DMS153 treated with DMSO at 0.1 percent for 48 hours (cell line): Measurements from ENCODE around the gene CALML3.
"Not testable (repeated sequence)": the region's sequence is repeated elsewhere in the genome, so short reads cannot be mapped to it uniquely, and the experiment has no call there.

Source experiments
- DNase-seq: peaks from one replicate; lab custom pipeline; 2025; ENCODE audit not compliant: unreplicated experiment; lab: John Stamatoyannopoulos, UW

Gene CALML3

GRCh38 chr10:5524641-5525560, at the start of gene CALML3:
Gene CALML3, plus strand, starts transcription at chr10:5524961. Its CDS starts 125 bp downstream, at chr10:5525086.
- no peak for DNase-seq

GRCh38 chr10:5475088-5475487, 49.7 kb upstream of the CALML3 start:
- not testable (repeated sequence) for DNase-seq

GRCh38 chr10:5475974-5476807, 48.6 kb upstream of the CALML3 start:
- DNase-seq = not testable (repeated sequence)

GRCh38 chr10:5476918-5477525, 47.7 kb upstream of the CALML3 start:
- no peak for DNase-seq

- DNase-seq = no peak
These were observed 46.6 kb upstream of the CALML3 start for GRCh38 chr10:5477948-5478693.

DNA sequence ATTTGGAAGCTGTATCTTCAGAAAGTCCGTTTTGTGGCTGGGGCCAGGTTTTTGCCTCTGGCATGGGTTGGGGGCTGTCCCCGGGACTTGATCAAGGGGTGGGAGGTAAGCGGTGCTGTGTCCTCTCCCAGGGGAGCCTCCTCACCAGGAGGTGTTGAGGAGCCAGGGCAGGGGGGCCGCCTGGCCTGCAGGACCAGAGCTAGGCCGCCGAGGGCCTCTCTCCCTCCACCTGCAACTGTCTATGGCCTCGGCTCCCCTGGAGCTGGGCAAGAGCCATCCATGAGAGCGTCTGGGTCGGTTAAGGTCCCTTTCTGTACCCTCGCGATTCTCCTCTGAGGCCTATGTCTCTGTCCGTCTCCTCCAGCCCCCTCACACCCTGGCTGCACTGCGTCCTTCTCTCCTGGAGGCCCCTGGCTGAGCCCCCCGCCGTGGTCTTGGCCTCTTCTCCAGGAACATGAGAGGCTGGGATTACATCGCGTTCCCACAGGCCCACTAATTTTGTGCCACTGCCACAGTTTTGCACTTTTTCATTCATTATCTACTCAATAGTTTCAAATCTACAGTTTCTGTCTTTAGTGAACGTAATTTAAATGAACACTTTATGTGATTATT, 46.0 kb upstream of the CALML3 start:
- no peak for DNase-seq

GRCh38 chr10:5479481-5480161, 45.1 kb upstream of the CALML3 start:
- DNase-seq = no peak

DNA sequence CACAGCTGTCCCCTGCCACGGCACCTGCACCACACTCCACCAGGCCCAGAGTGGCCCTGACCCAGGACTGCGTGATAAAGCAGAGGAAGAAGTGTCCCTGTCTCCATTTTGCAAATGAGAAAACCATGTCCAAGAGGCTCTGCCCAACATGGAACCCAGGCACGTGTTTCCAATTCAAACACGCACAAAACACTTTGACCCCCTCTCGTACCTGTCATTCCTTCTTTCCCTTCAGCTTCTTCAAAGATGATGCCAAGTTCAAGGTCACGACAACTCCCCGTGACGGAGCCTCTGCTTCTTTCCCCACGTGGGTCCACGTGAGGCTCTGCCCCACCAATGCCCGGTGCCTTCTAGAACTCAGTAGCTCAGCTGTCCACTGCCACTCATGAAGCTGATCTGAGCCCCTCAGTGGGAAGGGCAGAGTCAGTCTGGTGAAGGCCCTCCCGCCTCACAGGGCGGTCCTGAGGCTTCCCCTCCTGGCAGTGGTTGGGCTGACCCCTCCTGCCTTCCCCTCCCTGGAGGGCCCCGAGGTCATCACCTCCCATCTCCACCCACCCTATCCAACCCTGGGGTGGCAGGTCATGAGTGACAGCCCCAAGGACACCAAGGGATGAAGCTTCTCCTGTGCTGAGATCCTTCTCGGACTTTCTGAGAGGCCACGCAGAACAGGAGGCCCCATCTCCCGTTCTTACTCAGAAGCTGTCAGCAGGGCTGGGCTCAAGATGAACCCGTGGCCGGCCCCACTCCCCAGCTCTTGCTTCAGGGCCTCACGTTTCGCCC, 44.4 kb upstream of the CALML3 start:
- no peak for DNase-seq

GRCh38 chr10:5481121-5481520, 43.6 kb upstream of the CALML3 start:
- no peak for DNase-seq

- DNase-seq = no peak
These were observed 42.7 kb upstream of the CALML3 start for GRCh38 chr10:5482016-5482415.

GRCh38 chr10:5484205-5484604, 40.6 kb upstream of the CALML3 start:
- DNase-seq = no peak

GRCh38 chr10:5485290-5485689, 39.5 kb upstream of the CALML3 start:
- no peak for DNase-seq

GRCh38 chr10:5485948-5486852, 38.6 kb upstream of the CALML3 start:
- DNase-seq = no peak

DNA sequence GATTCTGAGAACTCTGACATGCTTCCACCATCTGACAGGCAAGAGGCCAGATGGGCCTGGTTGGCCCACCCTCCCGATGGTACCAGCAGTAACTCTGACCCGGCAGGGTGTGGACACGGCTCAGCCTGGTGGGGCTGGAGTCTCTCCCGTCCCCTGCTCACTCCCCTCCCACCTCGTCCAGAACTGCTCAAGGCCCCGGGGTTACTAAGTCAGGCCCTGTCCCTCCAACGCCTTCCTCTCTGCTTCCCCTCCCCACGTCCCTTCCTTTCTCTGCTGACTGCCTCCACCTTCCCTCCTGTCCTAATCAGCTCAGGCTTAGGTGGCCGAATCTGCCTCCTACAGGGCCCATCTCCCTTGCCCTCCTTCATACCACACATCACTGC, 37.9 kb upstream of the CALML3 start:
- DNase-seq = no peak

DNA sequence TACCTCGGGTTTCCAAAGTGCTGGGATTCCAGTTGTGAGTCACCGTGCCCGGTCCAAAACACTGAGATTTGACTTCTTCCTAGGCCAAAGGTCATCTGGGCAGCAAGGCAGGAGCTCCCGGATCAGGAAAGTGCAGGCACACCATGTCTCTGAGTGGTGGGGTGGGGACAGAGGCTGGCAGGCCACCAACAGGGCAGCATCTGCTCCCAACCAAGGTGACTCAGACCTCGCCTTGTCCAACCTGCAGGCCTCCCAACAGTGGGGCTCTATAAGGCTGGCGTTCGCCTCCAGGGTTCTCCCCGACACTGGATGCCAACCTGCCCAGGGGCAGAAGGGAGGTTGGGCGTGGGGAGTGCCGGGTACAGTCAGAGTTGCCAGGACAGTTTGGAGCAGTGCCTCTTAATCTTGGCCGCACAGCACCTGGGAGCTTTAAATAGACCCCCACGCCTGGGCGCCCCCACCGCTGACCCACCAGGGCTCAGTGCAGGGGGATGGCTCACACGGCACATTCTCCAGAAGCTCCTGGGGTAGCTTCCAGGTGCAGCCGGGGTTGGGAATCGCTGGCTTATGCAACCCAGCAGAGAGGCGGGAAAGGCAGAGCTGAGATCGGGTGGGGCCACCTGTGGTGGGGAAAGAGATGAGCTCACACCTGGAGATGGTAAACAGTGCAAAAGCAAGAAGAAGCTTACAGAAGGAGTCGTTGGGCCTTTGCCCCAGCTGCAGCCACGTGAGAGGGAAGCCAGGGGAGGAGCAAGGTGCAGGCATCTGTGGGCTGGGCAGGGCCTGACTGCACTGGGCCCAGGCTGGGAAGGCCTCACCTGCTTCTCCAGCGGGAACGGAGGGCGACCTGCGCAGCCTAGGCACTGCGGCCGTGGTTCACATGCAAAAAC, 36.2 kb upstream of the CALML3 start:
- DNase-seq = no peak

- DNase-seq = no peak
These were observed 34.7 kb upstream of the CALML3 start for GRCh38 chr10:5490032-5490431.
